Stimulated activated CD8-positive, alpha-beta memory T cell treated with anti-CD3 and anti-CD28 coated beads, Interleukin-4, amount 100 ng/mL, for 48 hours (primary cell): ENCODE results near the gene CDKN1A.

Experiments used
- DNase-seq: peaks from one replicate; pipeline ENCODE4 v3.0.0-alpha.2; 2020

CDKN1A gene

GRCh38 chr6:36656441-36656840, 22.1 kb upstream of the CDKN1A start:
- DNase-seq: no peak

DNA sequence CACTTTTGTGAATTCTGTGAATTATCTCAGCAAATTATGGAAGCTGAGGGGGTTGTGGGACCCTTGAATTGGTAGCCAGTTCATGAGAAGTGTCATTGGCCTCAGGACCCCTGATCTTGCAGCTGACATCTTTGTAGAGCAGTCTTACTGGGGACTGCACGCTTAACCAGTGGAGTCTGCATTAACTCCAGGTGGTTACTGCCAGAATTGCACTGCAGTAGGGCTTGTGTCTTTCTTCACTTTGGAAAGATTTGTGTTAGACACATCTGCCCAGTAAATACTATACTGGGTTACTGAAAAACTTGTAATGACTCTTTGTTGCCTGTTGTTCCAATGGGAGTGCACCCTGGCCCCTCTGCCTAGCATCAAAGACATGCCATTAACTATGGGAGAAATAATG, 21.2 kb upstream of the CDKN1A start:
- DNase-seq: no peak

- no peak for DNase-seq
These were observed 20.5 kb upstream of the CDKN1A start for GRCh38 chr6:36657942-36658544.

DNA sequence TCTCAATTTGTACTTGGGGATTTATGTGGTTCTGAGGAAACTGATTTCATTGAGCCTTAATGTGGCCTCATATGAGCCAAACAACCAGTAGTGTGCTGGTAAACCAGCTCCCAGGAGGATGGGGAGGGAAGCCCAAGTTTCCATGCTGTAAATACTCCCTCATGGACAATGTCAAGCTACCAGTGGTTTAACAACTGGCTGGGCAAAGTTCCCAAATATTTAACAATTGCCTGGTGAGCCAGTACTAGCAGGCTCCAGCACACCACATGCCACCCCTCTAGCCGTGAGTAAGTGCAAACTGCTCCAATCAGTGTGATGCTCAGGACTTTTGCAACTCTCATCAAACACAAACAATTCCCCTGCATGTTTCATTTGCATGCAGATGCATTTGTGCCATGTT, 19.2 kb upstream of the CDKN1A start:
- no peak for DNase-seq

- no peak for DNase-seq
These were observed 17.6 kb upstream of the CDKN1A start for GRCh38 chr6:36660771-36661471.

GRCh38 chr6:36662380-36662779, 16.1 kb upstream of the CDKN1A start:
- no peak for DNase-seq

DNA sequence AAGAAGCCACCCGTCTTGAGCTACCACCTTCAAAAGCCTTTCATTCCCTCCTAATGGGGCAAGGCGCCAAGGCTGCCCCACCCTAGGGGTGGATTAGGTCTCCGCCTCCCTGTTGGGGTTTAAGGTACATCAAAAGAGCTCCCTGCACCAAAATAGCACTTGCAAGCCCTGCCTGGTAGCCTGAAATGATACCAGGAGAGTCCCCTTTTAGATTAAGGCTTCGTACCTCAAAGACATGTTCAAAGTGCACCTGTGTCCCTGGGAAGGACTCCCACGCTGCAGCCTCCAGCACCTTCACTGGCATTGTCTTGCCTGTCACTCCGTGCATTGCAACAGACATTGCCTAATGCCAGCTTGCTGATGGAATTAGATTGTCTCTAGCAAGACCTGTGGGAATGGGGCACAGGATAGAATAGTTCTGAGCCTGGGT, 15.7 kb upstream of the CDKN1A start:
- no peak for DNase-seq

DNA sequence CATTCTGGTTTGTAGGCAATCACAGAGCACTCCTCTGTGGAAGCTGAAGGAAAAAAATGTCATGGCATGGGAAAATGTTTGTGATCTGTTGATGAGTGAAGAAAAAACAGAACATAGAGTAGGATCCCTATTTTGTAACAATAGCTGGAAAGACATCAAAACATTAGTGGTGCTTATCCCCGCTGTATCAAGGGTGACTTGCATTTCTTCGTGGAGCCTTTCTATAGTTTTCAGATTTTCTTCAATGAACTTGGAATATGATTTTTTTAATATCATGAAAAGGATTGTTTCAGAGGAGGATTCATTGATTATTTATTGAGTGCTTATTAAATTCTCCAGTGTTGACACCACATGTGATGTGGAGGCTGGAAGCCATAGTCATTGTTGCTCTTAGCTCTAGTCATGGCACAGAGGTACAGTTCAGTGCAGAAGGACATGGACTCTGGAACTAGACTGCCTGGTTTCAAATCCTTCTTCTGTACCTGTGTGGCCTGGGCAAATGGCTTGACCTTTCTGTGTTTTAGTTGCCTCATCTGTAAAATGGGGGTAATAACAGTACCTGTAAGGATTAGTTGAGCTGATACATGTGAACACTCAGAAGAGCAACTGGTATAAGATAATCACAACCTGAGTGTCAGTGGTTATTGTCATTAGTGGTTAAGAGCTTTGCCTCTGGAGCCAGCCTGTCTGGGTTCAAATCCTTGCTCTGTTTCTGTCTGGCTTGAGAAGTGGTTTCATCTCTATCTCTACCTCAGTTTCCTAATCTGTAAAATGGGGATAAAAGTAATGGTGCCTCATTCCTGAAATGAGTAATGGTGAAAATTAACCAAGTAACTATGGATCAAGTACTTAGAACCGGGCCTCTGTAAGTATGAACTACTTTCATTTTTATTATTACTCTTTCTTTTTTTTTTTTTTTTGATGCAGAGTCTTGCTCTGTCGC, 14.7 kb upstream of the CDKN1A start:
- no peak for DNase-seq

DNA sequence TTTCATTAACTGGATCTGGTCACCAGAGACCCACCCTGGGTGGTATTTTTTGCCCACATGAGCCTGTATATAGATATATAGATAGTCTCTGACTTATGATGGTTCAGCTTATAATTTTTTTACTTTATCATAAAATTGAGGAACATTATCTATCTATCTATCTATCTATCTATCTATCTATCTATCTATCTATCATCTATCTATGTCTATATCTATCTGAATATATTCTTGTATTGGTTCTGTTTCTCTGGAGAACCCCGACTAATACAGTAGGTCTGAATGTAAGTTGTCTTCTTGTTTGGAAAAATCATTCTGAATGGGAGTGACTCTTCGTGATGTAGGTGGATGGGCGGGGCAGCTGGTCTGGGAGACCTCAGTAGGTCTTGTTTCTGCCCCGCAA, 13.3 kb upstream of the CDKN1A start:
- no peak for DNase-seq

DNA sequence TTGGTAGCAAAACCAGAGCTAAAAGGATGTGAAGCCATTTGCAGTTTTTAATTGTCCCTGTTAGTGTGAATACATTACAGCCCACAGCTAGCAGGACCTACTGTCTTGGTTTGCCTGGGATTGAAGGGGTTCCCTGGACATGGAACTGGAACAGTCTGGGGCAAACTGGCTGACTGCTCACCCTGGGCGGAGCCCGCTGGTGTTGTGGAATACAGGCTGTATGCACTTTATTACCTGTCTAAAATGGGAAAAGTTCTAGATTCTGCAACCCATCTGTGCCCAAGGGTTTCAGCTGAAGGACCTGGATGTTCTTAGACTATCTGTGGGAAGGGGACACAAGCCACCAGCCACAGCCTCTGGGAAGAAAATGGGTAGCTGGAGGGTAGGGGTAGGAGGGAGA, 12.2 kb upstream of the CDKN1A start:
- no peak for DNase-seq

DNA sequence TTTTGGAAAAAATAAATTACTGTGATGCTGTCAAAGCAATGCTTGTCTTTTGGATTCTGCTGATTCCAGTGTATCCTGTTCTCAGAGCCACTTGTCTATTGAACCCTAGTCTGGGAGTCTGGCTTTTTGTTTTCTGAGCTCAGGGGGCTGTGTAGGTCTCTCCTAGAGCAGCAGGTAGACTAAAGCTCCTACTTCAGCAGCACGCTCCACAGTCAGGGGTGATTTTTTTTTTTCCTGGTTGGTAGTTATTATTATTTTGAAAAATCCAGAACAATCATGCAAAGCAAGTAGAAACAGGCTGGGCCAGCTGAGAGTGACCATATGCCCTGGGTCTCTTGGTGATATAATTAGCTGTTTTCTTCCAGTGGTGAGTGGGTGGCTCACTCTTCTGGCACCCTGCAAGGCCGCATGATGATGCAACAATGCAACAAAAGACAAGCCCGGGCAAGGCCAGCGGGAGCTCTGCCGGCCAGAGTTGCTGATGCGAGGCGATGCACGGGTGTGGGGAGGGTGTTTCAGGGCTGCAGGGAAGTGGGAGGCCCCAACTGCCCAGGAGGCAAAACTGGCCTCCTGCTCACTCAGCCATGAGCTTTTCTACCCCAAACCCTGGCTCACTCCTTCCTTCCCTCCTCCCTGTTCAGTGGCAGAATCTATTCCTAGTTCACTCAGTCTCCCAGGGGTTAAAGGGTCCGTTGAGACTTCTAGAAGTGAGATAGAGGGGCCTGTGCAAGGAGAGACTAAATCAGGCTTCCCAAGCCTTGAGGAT, 11.5 kb upstream of the CDKN1A start:
- DNase-seq: no peak

DNA sequence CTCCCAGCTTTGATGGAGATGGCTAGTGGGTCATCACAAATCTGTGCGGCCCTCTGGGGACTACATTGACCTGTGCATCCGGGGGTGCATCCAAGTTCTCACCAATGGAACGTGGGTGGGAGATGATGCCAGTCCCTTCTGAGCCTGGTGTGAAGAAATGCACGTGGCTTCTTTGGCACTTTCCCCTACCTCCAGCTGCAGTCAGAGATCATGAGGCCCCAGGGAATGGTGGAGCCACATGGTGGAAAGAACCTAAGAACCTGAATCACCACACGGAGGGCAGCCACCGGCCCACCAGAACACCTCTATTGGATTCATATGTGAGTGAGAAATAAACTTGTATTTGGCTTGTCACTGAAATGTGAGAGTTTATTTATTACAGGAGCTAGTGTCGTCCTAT, 9.9 kb upstream of the CDKN1A start:
- DNase-seq: no peak

GRCh38 chr6:36669002-36669401, 9.5 kb upstream of the CDKN1A start:
- no peak for DNase-seq

DNA sequence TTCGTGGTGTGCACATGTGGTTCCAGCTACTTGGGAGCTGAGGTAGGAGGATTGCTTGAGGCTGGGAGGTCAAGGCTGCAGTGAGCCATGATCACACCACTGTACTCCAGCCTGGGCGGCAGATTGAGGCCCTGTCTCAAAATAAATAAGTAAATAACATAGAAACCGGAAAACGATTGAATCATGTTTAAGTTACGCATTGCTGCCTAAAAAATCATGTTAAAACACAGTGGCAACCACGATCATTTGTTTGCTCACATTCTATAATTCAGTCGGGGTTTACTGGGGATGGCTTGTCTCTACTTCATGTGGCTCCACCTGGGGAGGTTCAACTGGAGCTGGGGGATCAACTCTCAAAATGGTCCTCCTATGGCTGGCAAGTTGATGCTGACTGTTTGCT, 8.2 kb upstream of the CDKN1A start:
- DNase-seq: no peak

- DNase-seq: no peak
These were observed 6.7 kb upstream of the CDKN1A start for GRCh38 chr6:36671687-36672375.

GRCh38 chr6:36673882-36674281, 4.6 kb upstream of the CDKN1A start:
- DNase-seq: no peak

GRCh38 chr6:36674942-36675341, 3.6 kb upstream of the CDKN1A start:
- DNase-seq: no peak

GRCh38 chr6:36676141-36677058, 2.1 kb upstream of the CDKN1A start:
- DNase-seq: no peak

DNA sequence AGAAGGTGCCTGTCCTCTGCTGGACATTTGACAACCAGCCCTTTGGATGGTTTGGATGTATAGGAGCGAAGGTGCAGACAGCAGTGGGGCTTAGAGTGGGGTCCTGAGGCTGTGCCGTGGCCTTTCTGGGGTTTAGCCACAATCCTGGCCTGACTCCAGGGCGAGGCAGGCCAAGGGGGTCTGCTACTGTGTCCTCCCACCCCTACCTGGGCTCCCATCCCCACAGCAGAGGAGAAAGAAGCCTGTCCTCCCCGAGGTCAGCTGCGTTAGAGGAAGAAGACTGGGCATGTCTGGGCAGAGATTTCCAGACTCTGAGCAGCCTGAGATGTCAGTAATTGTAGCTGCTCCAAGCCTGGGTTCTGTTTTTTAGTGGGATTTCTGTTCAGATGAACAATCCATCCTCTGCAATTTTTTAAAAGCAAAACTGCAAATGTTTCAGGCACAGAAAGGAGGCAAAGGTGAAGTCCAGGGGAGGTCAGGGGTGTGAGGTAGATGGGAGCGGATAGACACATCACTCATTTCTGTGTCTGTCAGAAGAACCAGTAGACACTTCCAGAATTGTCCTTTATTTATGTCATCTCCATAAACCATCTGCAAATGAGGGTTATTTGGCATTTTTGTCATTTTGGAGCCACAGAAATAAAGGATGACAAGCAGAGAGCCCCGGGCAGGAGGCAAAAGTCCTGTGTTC, 1.3 kb upstream of the CDKN1A start:
- DNase-seq: no peak

GRCh38 chr6:36677753-36678487, 594 bp upstream of the CDKN1A start:
- DNase-seq: no peak
